ENCODE measurements around the gene MT1HL1. TPM values are rescaled to one million over a fixed set of nuclear protein-coding genes. Genes with fewer than 3 reads are reported as not detected.

Gene MT1HL1
- total and polyA plus RNA-seq, 7 donors, result not detected

Other genes with a start within 250 kb of the MT1HL1 start
- gene MTR, start 209.1 kb downstream of the MT1HL1 start, total RNA-seq, result 10 to 100 TPM; 28.2 to 38.4 (median 30.7) TPM
- gene MTR, start 209.1 kb downstream of the MT1HL1 start, polyA plus RNA-seq, result 1 to 10 TPM; 1.2 to 6.8 (median 1.8) TPM
- 10 to 100 TPM in 3 of 4 donors, 1 to 10 TPM in 1; 6.1 to 22.4 (median 16.3) TPM for gene RYR2, start 37.7 kb upstream of the MT1HL1 start, total RNA-seq
- under 1 TPM; under 0.01 to 0.86 (median 0.23) TPM for gene RYR2, start 37.7 kb upstream of the MT1HL1 start, polyA plus RNA-seq

Data from sigmoid colon (tissue), 7 donors.